ENCODE measurements around the gene FRMD3. TPM values are rescaled to one million over a fixed set of nuclear protein-coding genes. Genes with fewer than 3 reads are reported as not detected.
A peak's percentile ranks its signal among the peaks of the same experiment; 100 is the strongest.

FRMD3 gene
- total RNA-seq, 1 experiment from 2014 or later = 1.9 TPM

DNA sequence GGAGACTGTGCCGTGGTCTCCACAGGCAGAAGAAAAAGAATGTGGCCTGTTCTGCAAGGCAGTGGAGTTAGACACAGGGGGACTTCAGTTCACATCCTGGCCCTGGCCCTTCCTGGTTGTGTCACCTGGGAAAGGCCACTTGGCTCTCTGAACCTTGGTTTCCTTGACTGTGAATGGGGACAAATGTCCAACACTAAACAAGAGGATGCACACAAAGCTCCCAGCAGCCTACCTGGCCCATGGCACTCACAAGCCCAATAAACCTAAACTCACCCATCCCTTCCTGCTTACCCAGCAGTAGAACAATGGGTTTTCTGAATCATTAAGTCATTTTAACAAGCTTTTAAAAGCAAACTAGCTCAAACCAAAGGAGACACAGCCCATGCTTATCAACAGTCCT lies 103.9 kb downstream of the FRMD3 start:
- Histone ChIP-seq H3K9me2 (ENCODE audit: insufficient read depth) (no peaks in the 10 kb centered on the region), H3K36me3 (ENCODE audit: low read depth) (no peaks in the 10 kb centered on the region), H4K20me1 (ENCODE audit: insufficient read depth) (no peaks in the 10 kb centered on the region), H2AFZ (no peak overlapping the region), H3K9me3 (ENCODE audit: insufficient read depth, low read depth) (no peaks in the 10 kb centered on the region), H3F3A (ENCODE audit: insufficient read depth, low read depth) (peaks cover 21% of the 10 kb centered on the region), H3K79me2 (ENCODE audit: low read depth) (no peaks in the 10 kb centered on the region), H3K27ac (no peak overlapping the region), H3K4me3 (no peak overlapping the region), H3K27me3 (ENCODE audit: insufficient read depth, low read depth) (no peaks in the 10 kb centered on the region), H3K4me1 (replicated peaks; ENCODE audit: insufficient read depth) (peaks cover 30% of the 10 kb centered on the region), H3K4me2 (no peak overlapping the region)
- no peak for DNase-seq
- POLR2A ChIA-PET (ENCODE audit: unreplicated experiment) = interaction anchor here (0.6 kb wide), 1 partner anchor 17 kb away, joined by 3 read pairs; no protein-coding TSS in a partner anchor
- no TSS peak for BruUV-seq (replicated peaks)
- TF ChIP-seq, protein P1, sequence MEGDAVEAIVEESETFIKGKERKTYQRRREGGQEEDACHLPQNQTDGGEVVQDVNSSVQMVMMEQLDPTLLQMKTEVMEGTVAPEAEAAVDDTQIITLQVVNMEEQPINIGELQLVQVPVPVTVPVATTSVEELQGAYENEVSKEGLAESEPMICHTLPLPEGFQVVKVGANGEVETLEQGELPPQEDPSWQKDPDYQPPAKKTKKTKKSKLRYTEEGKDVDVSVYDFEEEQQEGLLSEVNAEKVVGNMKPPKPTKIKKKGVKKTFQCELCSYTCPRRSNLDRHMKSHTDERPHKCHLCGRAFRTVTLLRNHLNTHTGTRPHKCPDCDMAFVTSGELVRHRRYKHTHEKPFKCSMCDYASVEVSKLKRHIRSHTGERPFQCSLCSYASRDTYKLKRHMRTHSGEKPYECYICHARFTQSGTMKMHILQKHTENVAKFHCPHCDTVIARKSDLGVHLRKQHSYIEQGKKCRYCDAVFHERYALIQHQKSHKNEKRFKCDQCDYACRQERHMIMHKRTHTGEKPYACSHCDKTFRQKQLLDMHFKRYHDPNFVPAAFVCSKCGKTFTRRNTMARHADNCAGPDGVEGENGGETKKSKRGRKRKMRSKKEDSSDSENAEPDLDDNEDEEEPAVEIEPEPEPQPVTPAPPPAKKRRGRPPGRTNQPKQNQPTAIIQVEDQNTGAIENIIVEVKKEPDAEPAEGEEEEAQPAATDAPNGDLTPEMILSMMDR (conservative IDR thresholded peaks at IDR 0.05) = no peak
- TF ChIP-seq EZH2 (IDR thresholded peaks at IDR 0.05; ENCODE audit: low read depth) = no peak
- intact Hi-C loops (cut with micrococcal nuclease; ENCODE audit: unreplicated experiment) = loop anchor here (5.0 kb wide), 2 partner anchors 97 to 273 kb away; partner anchors contain the start of gene UBQLN1
- CTCF ChIA-PET = no interaction called here

DNA sequence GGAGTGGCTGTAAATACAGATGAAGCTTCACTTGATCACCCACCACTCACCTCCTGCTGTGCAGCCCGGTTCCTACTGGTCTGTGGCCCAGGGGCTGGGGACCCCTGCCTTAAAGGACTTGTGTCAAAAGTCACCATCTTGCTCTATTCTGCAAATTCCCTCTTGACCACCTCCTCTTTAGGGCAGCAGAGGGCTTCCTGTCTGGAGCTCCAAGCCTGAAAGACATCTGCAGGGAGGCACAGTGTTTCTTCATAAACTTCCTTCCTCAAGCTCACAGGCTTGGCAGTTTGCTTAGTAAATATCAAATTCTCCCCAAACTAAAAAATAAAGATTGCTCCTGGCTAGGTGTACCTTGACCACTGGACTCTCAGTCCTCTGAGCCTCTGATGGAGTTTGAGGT lies 104.4 kb downstream of the FRMD3 start:
- intact Hi-C loops (cut with micrococcal nuclease; ENCODE audit: unreplicated experiment) = loop anchor here (2.0 to 5.0 kb wide), 3 partner anchors 97 to 273 kb away; partner anchors contain the start of genes FRMD3 and UBQLN1
- no peaks in the 10 kb centered on the region for H4K20me1 ChIP-seq (ENCODE audit: insufficient read depth)
- H3K27me3 ChIP-seq (ENCODE audit: insufficient read depth, low read depth) = no peaks in the 10 kb centered on the region
- TF ChIP-seq, protein P1 (conservative IDR thresholded peaks at IDR 0.05) = no peak
- no peak for TF ChIP-seq EZH2 (IDR thresholded peaks at IDR 0.05; ENCODE audit: low read depth)
- CTCF ChIA-PET = no interaction called here
- no peak for DNase-seq
- no peak overlapping the region for H3K4me3 ChIP-seq
- no peak overlapping the region for H3K27ac ChIP-seq
- H3K4me2 ChIP-seq = no peak overlapping the region
- no peak overlapping the region for H2AFZ ChIP-seq
- no peaks in the 10 kb centered on the region for H3K9me2 ChIP-seq (ENCODE audit: insufficient read depth)
- no TSS peak for BruUV-seq (replicated peaks)
- peaks cover 30% of the 10 kb centered on the region for H3K4me1 ChIP-seq (replicated peaks; ENCODE audit: insufficient read depth)
- peaks cover 21% of the 10 kb centered on the region for H3F3A ChIP-seq (ENCODE audit: insufficient read depth, low read depth)
- no peaks in the 10 kb centered on the region for H3K36me3 ChIP-seq (ENCODE audit: low read depth)
- H3K9me3 ChIP-seq (ENCODE audit: insufficient read depth, low read depth) = no peaks in the 10 kb centered on the region
- POLR2A ChIA-PET (ENCODE audit: unreplicated experiment) = interaction anchor here (0.6 kb wide), 1 partner anchor 17 kb away, joined by 3 read pairs; no protein-coding TSS in a partner anchor
- no peaks in the 10 kb centered on the region for H3K79me2 ChIP-seq (ENCODE audit: low read depth)

DNA sequence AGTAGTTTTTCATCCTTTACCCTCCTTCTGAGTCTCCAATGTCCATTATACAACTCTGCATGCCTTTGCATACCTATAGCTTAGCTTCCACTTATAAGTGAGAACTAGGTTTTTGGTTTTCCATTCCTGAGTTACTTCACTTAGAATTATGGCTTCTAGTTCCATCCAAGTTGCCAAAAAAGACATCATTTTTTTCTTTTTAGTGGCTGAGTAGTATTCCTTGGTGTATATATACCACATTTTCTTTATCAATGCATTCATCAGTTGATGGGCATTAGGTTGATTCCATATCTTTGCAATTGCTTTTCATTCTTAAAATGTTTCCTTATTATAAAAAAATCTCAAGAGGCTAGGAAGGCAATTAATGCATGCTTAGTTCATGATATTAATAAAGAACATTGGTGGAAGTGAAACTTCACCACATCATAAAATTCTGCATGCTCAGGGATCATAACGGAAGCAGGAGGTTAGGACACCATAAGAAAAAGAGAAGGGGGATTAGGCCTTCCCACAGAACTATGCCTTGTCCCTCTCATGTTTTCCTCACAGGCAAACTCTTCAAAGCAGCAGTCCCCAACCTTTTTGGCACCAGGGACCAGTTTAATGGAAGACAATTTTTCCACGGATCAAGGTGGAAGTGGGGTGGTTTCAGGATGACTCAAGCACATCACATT lies 105.2 kb downstream of the FRMD3 start:
- Histone ChIP-seq H3K4me1 (replicated peaks; ENCODE audit: insufficient read depth) (peaks cover 30% of the 10 kb centered on the region), H3K27ac (peak overlapping the region; percentile 50), H3K27me3 (ENCODE audit: insufficient read depth, low read depth) (no peaks in the 10 kb centered on the region), H3F3A (ENCODE audit: insufficient read depth, low read depth) (peaks cover 21% of the 10 kb centered on the region), H3K79me2 (ENCODE audit: low read depth) (no peaks in the 10 kb centered on the region), H3K9me3 (ENCODE audit: insufficient read depth, low read depth) (no peaks in the 10 kb centered on the region), H2AFZ (no peak overlapping the region), H3K9me2 (ENCODE audit: insufficient read depth) (no peaks in the 10 kb centered on the region), H4K20me1 (ENCODE audit: insufficient read depth) (no peaks in the 10 kb centered on the region), H3K4me3 (no peak overlapping the region), H3K36me3 (ENCODE audit: low read depth) (no peaks in the 10 kb centered on the region), H3K4me2 (peak overlapping the region; percentile 51; the same call in 1 of the 2 replicates)
- DNase-seq = no peak
- CTCF ChIA-PET = interaction anchor here (0.6 kb wide), 2 partner anchors 51 to 159 kb away, joined by 3 read pairs; no protein-coding TSS in a partner anchor
- TF ChIP-seq EZH2 (IDR thresholded peaks at IDR 0.05; ENCODE audit: low read depth) = no peak
- TF ChIP-seq, protein P1 (conservative IDR thresholded peaks at IDR 0.05) = no peak
- no TSS peak for BruUV-seq (replicated peaks)
- POLR2A ChIA-PET (ENCODE audit: unreplicated experiment) = interaction anchor here (0.6 kb wide), 2 partner anchors 19 to 38 kb away, joined by 5 read pairs; no protein-coding TSS in a partner anchor
- intact Hi-C loops (cut with micrococcal nuclease; ENCODE audit: unreplicated experiment) = loop anchor here (1.0 to 5.0 kb wide), 4 partner anchors 39 to 274 kb away; partner anchors contain the start of genes FRMD3 and UBQLN1
